HG02884 (cell line): ENCODE measurements around the gene HERC3.

Source experiments
- ATAC-seq: cut with Tn5 transposase; IDR thresholded peaks from one replicate; pipeline ENCODE4 v1.9.1; 2021; ENCODE audit warnings: mild to moderate bottlenecking, moderate library complexity; ENCODE audit not compliant: unreplicated experiment

The HERC3 gene

GRCh38 chr4:88713782-88714181 lies 121.5 kb downstream of the HERC3 start:
- no peak for ATAC-seq

GRCh38 chr4:88718098-88718497 lies 125.8 kb downstream of the HERC3 start:
- ATAC-seq: no peak

- no peak for ATAC-seq
These were observed 127.1 kb downstream of the HERC3 start for GRCh38 chr4:88719381-88719780.

- ATAC-seq: no peak
These were observed 128.5 kb downstream of the HERC3 start for GRCh38 chr4:88720451-88721428.

GRCh38 chr4:88722276-88722780 lies 130.0 kb downstream of the HERC3 start:
- no peak for ATAC-seq

- ATAC-seq: no peak
These were observed 130.5 kb downstream of the HERC3 start for GRCh38 chr4:88722828-88723227.

GRCh38 chr4:88724406-88724805 lies 132.1 kb downstream of the HERC3 start:
- ATAC-seq: no peak

GRCh38 chr4:88725143-88725542 lies 132.9 kb downstream of the HERC3 start:
- no peak for ATAC-seq

GRCh38 chr4:88725986-88726385 lies 133.7 kb downstream of the HERC3 start:
- no peak for ATAC-seq

GRCh38 chr4:88728146-88728545 lies 135.9 kb downstream of the HERC3 start:
- no peak for ATAC-seq

- ATAC-seq: no peak
These were observed 137.0 kb downstream of the HERC3 start for GRCh38 chr4:88729146-88729760.

- no peak for ATAC-seq
These were observed 138.5 kb downstream of the HERC3 start for GRCh38 chr4:88730811-88731210.

GRCh38 chr4:88731381-88731780 lies 139.1 kb downstream of the HERC3 start:
- no peak for ATAC-seq

- ATAC-seq: no peak
These were observed 140.6 kb downstream of the HERC3 start for GRCh38 chr4:88732714-88733368.

- no peak for ATAC-seq
These were observed 142.2 kb downstream of the HERC3 start for GRCh38 chr4:88734403-88734949.

- no peak for ATAC-seq
These were observed 143.3 kb downstream of the HERC3 start for GRCh38 chr4:88735564-88735963.

GRCh38 chr4:88736264-88736663 lies 144.0 kb downstream of the HERC3 start:
- no peak for ATAC-seq

- ATAC-seq: peak; percentile 93
These were observed 145.1 kb downstream of the HERC3 start for GRCh38 chr4:88737307-88737941.

- no peak for ATAC-seq
These were observed 145.9 kb downstream of the HERC3 start for GRCh38 chr4:88738180-88738579.

GRCh38 chr4:88742561-88742960 lies 150.3 kb downstream of the HERC3 start:
- ATAC-seq: no peak

GRCh38 chr4:88743696-88744095 lies 151.4 kb downstream of the HERC3 start:
- ATAC-seq: no peak
